Muscle of leg (tissue), 16 donors: ENCODE results near the gene OPN3. TPM values are rescaled to one million over a fixed set of nuclear protein-coding genes. Genes with fewer than 3 reads are reported as not detected.
"Not testable (repeated sequence)": the region's sequence is repeated elsewhere in the genome, so short reads cannot be mapped to it uniquely, and the experiment has no call there.

Experiments
- DNase-seq: peaks from one replicate; pipeline ENCODE4 v3.0.0; 2013
- H3K27ac ChIP-seq: one replicate; pipeline ENCODE4 v1.5.1; 2013; ENCODE audit warnings: mild to moderate bottlenecking, low read length, control low read depth
- H3K27me3 ChIP-seq: one replicate; pipeline ENCODE4 v1.6.1; 2013; ENCODE audit warnings: low read length; ENCODE audit not compliant: control insufficient read depth, insufficient read depth
- H3K36me3 ChIP-seq: one replicate; pipeline ENCODE4 v1.6.1; 2013; ENCODE audit warnings: low read length; ENCODE audit not compliant: control insufficient read depth, insufficient read depth
- H3K4me1 ChIP-seq: one replicate; pipeline ENCODE4 v1.6.1; 2013; ENCODE audit warnings: low read length; ENCODE audit not compliant: control insufficient read depth, insufficient read depth
- H3K4me3 ChIP-seq: one replicate; pipeline ENCODE4 v1.5.1; 2013; ENCODE audit warnings: low read length, control low read depth
- H3K9me3 ChIP-seq: replicated peaks from 2 replicates; pipeline ENCODE4 v1.6.1; 2013; ENCODE audit warnings: low read depth, low read length; ENCODE audit not compliant: control insufficient read depth
- WGBS: methylation state at CpG from one replicate; pipeline ENCODE4 v1.1.5; 2013; ENCODE audit warnings: missing lambda C conversion rate; ENCODE audit not compliant: insufficient coverage; 5-methylcytosine and 5-hydroxymethylcytosine counted together
- long read RNA-seq, 11 donors: transcript quantifications; one replicate each; lab custom pipeline, GENCODE V29; 2026
- polyA plus RNA-seq, 8 donors: library from polyadenylated mRNA; unstranded; fragments of 120-200 nt; gene quantifications; one replicate each; pipeline versions ENCODE4 v1.2.1 to v1.2.3, GENCODE V29; 2013; ENCODE audit warnings: inconsistent platforms in 1 of 8, low replicate concordance in 1 of 8; ENCODE audit not compliant: insufficient read length in 8 of 8, insufficient read depth in 1 of 8
- total RNA-seq: library from RNA; stranded (reverse); fragments of 120-200 nt; gene quantifications from one replicate; pipeline ENCODE4 v1.2.4, GENCODE V29; 2013

The OPN3 gene
- total RNA-seq (13.6 TPM), polyA plus RNA-seq (10 to 100 TPM; 14.0 to 27.9 (median 20.0) TPM)
- long read RNA-seq, donor 1, partial matches to known transcripts: 0 of 1 reads
- long read RNA-seq, donor 1, other reads (novel, unspliced or antisense): 0 of 1 reads
- long read RNA-seq, donor 2, partial matches to known transcripts: 0 of 3 reads
- long read RNA-seq, donor 2, other reads (novel, unspliced or antisense): 0 of 3 reads
- long read RNA-seq, donor 3, transcript OPN3-201 (4 exons, 2,620 nt): minor isoform, 13 of 28 reads
- long read RNA-seq, donor 3, transcript OPN3-206 (3 exons, 1,816 nt): major isoform, 14 of 28 reads
- long read RNA-seq, donor 3, partial matches to known transcripts: 0 of 28 reads
- long read RNA-seq, donor 3, other reads (novel, unspliced or antisense): 0 of 28 reads
- long read RNA-seq, donor 4, transcript OPN3-201 (4 exons, 2,620 nt): major isoform, 10 of 13 reads
- long read RNA-seq, donor 4, partial matches to known transcripts: 0 of 13 reads
- long read RNA-seq, donor 4, other reads (novel, unspliced or antisense): 0 of 13 reads
- long read RNA-seq, donor 5, transcript OPN3-206 (3 exons, 1,816 nt): major isoform, 13 of 26 reads
- long read RNA-seq, donor 5, transcript OPN3-201 (4 exons, 2,620 nt): major isoform, 13 of 26 reads
- long read RNA-seq, donor 5, partial matches to known transcripts: 0 of 26 reads
- long read RNA-seq, donor 5, other reads (novel, unspliced or antisense): 0 of 26 reads
- long read RNA-seq, donor 6, transcript OPN3-201 (4 exons, 2,620 nt): major isoform, 15 of 30 reads
- long read RNA-seq, donor 6, transcript OPN3-206 (3 exons, 1,816 nt): minor isoform, 13 of 30 reads
- long read RNA-seq, donor 6, partial matches to known transcripts: 0 of 30 reads
- long read RNA-seq, donor 6, other reads (novel, unspliced or antisense): 0 of 30 reads
- long read RNA-seq, donor 7, partial matches to known transcripts: 0 of 4 reads
- long read RNA-seq, donor 7, other reads (novel, unspliced or antisense): 0 of 4 reads
- long read RNA-seq, donor 8, partial matches to known transcripts: 0 of 8 reads
- long read RNA-seq, donor 8, other reads (novel, unspliced or antisense): 0 of 8 reads
- long read RNA-seq, donor 9, partial matches to known transcripts: 0 of 8 reads
- long read RNA-seq, donor 9, other reads (novel, unspliced or antisense): 0 of 8 reads
- long read RNA-seq, donor 10, transcript OPN3-201 (4 exons, 2,620 nt): major isoform, 7 of 37 reads
- long read RNA-seq, donor 10, partial matches to known transcripts: 27 of 37 reads
- long read RNA-seq, donor 10, other reads (novel, unspliced or antisense): 0 of 37 reads
- long read RNA-seq, donor 11, partial matches to known transcripts: 0 of 2 reads
- long read RNA-seq, donor 11, other reads (novel, unspliced or antisense): 0 of 2 reads

GRCh38 chr1:241640149-241640866, at the start of gene OPN3, which contains the start of gene CHML:
Gene OPN3 (minus strand): TSS chr1:241640369. CDS start chr1:241640254, 115 bp downstream.
Gene CHML (minus strand): TSS chr1:241640369. CDS start chr1:241635766, 4,603 bp downstream.
- H3K4me1 ChIP-seq: peaks cover 11% of the 10 kb centered on the region

GRCh38 chr1:241688940-241689368, 48.8 kb upstream of the OPN3 start:
- no peaks in the 10 kb centered on the region for H3K27me3 ChIP-seq
- DNase-seq: no peak
- no CpG with 5 or more reads among the region's 2 CpGs for WGBS

More at GRCh38 chr1:241640149-241640866, at the start of gene OPN3, which contains the start of gene CHML:
- DNase-seq: peak; percentile 96
- Histone ChIP-seq H3K9me3 (peaks cover 3% of the 10 kb centered on the region), H3K27me3 (no peaks in the 10 kb centered on the region), H3K27ac (peak within 1 kb of the TSS; percentile 88), H3K36me3 (peaks cover 2% of the 10 kb centered on the region), H3K4me3 (peak within 1 kb of the TSS; percentile 96)
- 3% methylated on average over 78 of the region's 81 CpGs for WGBS

GRCh38 chr1:241684108-241684507, 43.9 kb upstream of the OPN3 start:
- no peaks in the 10 kb centered on the region for H3K27me3 ChIP-seq
- H3K4me1 ChIP-seq: no peaks in the 10 kb centered on the region
- WGBS: no CpG with 5 or more reads among the region's 1 CpG
- H3K27ac ChIP-seq: no peak overlapping the region
- H3K4me3 ChIP-seq: no peak overlapping the region
- no peak for DNase-seq
- no peaks in the 10 kb centered on the region for H3K36me3 ChIP-seq
- H3K9me3 ChIP-seq: no peaks in the 10 kb centered on the region

More at GRCh38 chr1:241688940-241689368, 48.8 kb upstream of the OPN3 start:
- Histone ChIP-seq H3K36me3 (no peaks in the 10 kb centered on the region), H3K27ac (no peak overlapping the region), H3K9me3 (no peaks in the 10 kb centered on the region), H3K4me1 (no peaks in the 10 kb centered on the region), H3K4me3 (no peak overlapping the region)

GRCh38 chr1:241682921-241683320, 42.8 kb upstream of the OPN3 start:
- Histone ChIP-seq H3K36me3 (no peaks in the 10 kb centered on the region), H3K27ac (no peak overlapping the region), H3K9me3 (no peaks in the 10 kb centered on the region), H3K27me3 (no peaks in the 10 kb centered on the region), H3K4me1 (no peaks in the 10 kb centered on the region), H3K4me3 (no peak overlapping the region)
- whole genome bisulfite sequencing: no CpG with 5 or more reads among the region's 2 CpGs
- DNase-seq: no peak

- H3K4me1 ChIP-seq, H3K4me3 ChIP-seq, H3K27ac ChIP-seq, H3K9me3 ChIP-seq, H3K27me3 ChIP-seq, H3K36me3 ChIP-seq, DNase-seq: not testable (repeated sequence)
- no CpG with 5 or more reads among the region's 4 CpGs for WGBS
These were observed 41.8 kb upstream of the OPN3 start for GRCh38 chr1:241681861-241682448.

GRCh38 chr1:241679961-241680360, 39.8 kb upstream of the OPN3 start:
- H3K36me3 ChIP-seq: no peaks in the 10 kb centered on the region
- H3K4me3 ChIP-seq: no peak overlapping the region
- no peak overlapping the region for H3K27ac ChIP-seq
- H3K27me3 ChIP-seq: no peaks in the 10 kb centered on the region
- no peaks in the 10 kb centered on the region for H3K4me1 ChIP-seq
- H3K9me3 ChIP-seq: no peaks in the 10 kb centered on the region
- DNase-seq: no peak
- no CpG with 5 or more reads among the region's 3 CpGs for WGBS

- no peaks in the 10 kb centered on the region for H3K4me1 ChIP-seq
- H3K27ac ChIP-seq: no peak overlapping the region
- no peak for DNase-seq
- H3K36me3 ChIP-seq: no peaks in the 10 kb centered on the region
- H3K27me3 ChIP-seq: no peaks in the 10 kb centered on the region
- WGBS: no CpG with 5 or more reads among the region's 4 CpGs
- no peaks in the 10 kb centered on the region for H3K9me3 ChIP-seq
- H3K4me3 ChIP-seq: no peak overlapping the region
These were observed 39.2 kb upstream of the OPN3 start for GRCh38 chr1:241679404-241679803.

GRCh38 chr1:241678536-241678935, 38.4 kb upstream of the OPN3 start:
- WGBS: no CpG with 5 or more reads among the region's 2 CpGs
- H3K36me3 ChIP-seq: no peaks in the 10 kb centered on the region

GRCh38 chr1:241677201-241677600, 37.0 kb upstream of the OPN3 start:
- Histone ChIP-seq H3K27ac (no peak overlapping the region), H3K27me3 (no peaks in the 10 kb centered on the region), H3K4me1 (no peaks in the 10 kb centered on the region), H3K36me3 (no peaks in the 10 kb centered on the region), H3K9me3 (no peaks in the 10 kb centered on the region), H3K4me3 (no peak overlapping the region)
- DNase-seq: no peak
- 53% methylated on average over 2 of the region's 5 CpGs for WGBS

More at GRCh38 chr1:241678536-241678935, 38.4 kb upstream of the OPN3 start:
- no peak for DNase-seq
- H3K9me3 ChIP-seq: no peaks in the 10 kb centered on the region
- H3K27ac ChIP-seq: no peak overlapping the region
- H3K4me3 ChIP-seq: no peak overlapping the region
- no peaks in the 10 kb centered on the region for H3K4me1 ChIP-seq
- no peaks in the 10 kb centered on the region for H3K27me3 ChIP-seq
